ENCODE measurements around the gene GGACT. TPM values are rescaled to one million over a fixed set of nuclear protein-coding genes. Genes with fewer than 3 reads are reported as not detected.

Gene GGACT
- polyA plus RNA-seq, 1 donor from 2014 or later: 5.8 TPM

DNA sequence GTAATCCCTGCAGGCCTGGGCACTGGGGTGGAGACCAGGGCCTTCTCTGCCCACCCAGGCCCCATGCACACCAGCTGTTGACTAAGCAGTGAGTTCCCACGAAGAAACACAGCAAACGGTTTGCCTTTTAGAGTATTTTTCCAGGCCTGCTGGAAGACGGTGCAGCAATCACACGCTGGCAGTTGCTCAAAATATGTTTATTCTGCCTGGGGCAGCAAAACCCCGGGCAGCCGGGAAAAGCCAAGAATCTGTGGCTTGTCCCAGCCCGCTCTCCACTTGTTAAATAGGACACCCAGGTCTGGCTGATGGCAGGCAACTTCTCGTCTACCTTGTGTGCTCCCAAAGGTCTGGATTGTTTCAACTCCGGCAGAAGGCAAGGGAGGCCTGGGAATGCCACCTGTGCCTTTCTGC is 40.8 kb downstream of the GGACT start:
- Mint-ChIP-seq H3K27me3 (no peaks in the 10 kb centered on the region), H3K36me3 (peaks cover 3% of the 10 kb centered on the region), H3K4me3 (no peak overlapping the region), H3K4me1 (peaks cover 1 to 5% (median 2%) of the 10 kb centered on the region in 3 donors), H3K9me3 (no peaks in the 10 kb centered on the region), H3K27ac (no peak overlapping the region)

DNA sequence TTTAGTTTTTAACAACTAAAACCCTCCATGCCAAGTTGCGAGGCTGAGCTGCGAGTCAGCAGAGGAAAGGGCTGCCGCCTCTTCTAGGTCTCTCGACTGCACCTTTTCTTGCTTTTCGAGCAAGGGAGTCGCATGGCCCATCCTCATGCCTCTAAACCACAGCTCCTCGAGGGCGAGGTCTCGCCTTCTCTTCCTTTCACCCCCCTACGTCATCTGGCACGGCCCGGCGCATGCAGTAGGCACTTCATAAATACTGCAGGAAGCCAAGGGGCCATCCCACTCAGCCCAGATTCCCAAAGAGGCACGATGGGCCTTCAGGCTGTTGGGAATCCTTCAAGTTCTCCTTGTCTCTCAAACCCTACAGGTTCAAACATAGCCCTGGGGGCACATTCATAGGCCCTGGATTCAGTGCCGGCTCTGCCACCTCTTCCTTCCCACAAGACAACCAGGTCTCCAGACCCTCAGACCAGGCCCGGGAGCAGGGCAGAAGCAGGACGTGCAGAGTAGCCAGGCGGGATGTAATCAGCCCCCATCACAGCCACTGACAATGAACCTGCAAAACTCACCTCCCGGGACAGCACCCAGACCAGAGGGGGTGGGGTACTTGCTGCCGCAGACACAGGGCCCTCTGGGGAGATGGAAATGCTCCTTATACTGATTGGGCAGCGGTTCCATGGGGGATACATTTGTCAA is 41.7 kb downstream of the GGACT start:
- Mint-ChIP-seq H3K4me3 (no peak overlapping the region), H3K4me1 (peaks cover 4 to 6% (median 5%) of the 10 kb centered on the region in 3 donors)

DNA sequence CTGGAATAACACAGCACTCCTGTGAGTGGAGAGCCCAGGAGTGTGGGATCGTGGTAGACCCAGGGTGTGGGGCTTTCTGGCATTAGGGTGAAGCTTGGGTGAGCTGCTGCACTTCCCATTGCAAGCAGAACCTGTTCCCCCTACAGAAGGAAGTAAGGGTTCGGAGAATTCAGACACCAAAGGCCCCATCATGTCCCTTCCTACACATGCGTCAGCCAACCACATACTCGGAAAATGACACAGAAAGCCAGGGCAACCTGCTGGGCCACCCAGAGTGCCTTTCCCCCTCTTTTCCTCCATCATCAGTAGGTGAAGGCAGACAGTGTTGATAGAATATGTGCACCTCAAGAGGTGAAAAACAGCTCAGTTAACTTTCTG is 42.9 kb downstream of the GGACT start:
- Mint-ChIP-seq H3K4me3 (no peak overlapping the region), H3K9me3 (no peaks in the 10 kb centered on the region), H3K4me1 (peaks cover 4 to 6% (median 5%) of the 10 kb centered on the region in 3 donors), H3K27me3 (no peaks in the 10 kb centered on the region), H3K36me3 (peaks cover 5% of the 10 kb centered on the region), H3K27ac (no peak overlapping the region)

More for the DNA sequence above, 41.7 kb downstream of the GGACT start:
- Mint-ChIP-seq H3K27me3 (no peaks in the 10 kb centered on the region), H3K9me3 (no peaks in the 10 kb centered on the region), H3K27ac (no peak overlapping the region), H3K36me3 (peaks cover 3% of the 10 kb centered on the region)

DNA sequence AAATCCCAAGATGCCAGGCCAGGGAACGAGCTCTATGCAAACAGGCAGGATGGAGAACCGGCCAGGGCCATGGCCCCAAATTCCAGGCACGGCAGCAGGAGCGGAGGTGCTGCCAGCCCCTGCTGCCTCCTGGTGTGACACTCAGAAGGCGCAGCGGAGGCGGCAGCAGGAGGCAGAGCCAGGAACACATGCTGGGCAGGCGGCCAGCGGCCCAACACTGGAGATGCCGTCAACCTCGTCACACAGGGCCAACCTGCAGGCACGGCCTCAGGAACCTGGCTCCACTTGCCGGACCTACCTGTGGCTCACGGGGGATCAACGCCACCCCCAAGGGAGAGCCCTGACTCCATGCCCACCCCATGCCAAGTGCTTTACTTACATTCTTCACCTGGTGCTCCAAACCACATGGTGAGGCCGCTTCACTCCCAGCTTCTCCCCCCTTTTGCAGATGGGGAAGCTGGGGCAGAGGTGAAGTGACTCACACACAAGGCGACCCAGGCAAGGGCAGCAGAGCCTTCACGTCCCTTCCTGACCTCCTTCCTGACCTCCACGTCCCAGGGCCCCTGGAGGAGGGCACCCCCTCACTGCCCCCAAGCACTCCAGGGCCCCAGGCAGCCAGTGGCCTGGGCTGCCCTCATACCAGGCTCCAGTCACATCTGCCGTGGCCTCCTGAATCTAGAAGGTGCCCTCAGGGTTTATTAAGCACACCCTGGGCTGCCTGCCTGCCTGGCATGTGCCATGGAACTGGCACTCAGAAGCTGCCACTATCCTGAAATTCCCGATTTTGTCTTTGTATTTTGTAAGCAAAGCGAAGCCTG is 43.5 kb downstream of the GGACT start:
- Mint-ChIP-seq H3K4me1 (peaks cover 4 to 6% (median 5%) of the 10 kb centered on the region in 3 donors), H3K27ac (no peak overlapping the region), H3K9me3 (no peaks in the 10 kb centered on the region)

DNA sequence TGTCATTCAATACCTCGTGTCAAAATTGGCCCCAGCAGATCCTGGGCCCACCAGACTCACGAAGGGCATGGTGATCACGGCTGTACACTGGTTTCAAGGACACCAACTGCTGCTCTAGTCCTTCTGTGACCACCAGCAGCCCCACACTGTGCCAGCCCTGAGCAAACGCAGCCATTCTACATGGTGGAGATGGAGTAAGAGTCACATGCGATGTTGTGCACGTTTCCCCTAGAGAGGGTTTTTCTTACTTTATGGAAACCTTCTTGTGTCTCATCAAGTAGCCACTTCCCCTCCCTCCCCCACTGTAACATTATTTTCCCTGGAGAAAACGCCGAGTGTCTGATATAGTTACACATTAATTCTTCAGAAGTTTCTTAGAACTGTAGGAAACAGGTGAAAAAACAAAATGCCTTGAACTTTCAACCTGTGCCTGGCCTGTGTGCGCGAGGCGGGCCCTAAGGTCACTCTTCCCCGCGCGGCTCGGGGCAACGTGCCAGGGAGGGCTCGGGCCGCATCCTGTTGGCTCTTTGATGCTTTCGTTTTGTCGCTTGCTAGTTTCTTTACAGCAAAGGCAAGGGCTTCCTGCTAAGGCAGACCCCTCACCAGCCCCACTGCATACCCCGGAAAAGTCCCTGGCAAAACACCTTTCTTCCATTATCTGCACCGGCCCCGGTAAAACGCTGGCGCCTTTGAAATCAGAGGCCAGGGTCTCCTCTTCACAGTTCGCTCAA is 44.6 kb downstream of the GGACT start:
- Mint-ChIP-seq H3K4me1 (peaks cover 4 to 6% (median 5%) of the 10 kb centered on the region in 3 donors), H3K27ac (peak overlapping the region in 1 of 3 donors; percentile 3), H3K4me3 (no peak overlapping the region), H3K36me3 (peaks cover 5% of the 10 kb centered on the region), H3K9me3 (no peaks in the 10 kb centered on the region), H3K27me3 (no peaks in the 10 kb centered on the region)

More for the DNA sequence above, 43.5 kb downstream of the GGACT start:
- H3K36me3 Mint-ChIP-seq: peaks cover 5% of the 10 kb centered on the region
- H3K4me3 Mint-ChIP-seq: no peak overlapping the region
- no peaks in the 10 kb centered on the region for H3K27me3 Mint-ChIP-seq

DNA sequence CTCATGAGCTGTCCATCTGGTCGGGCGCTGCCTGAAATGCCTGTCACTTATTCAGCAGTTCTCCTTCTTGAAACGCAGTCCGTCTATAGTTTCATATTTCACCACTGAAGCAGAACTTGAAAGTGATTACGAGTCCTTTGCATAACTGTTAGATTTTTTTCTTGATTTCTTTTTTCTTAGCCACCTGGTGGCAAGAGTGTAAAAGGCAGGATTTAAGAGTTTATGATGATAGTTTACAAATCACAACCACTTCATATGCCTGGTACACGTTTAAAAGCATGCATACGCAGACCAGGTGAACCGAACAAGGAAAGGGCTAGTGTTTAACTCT is 45.8 kb downstream of the GGACT start:
- no peaks in the 10 kb centered on the region for H3K27me3 Mint-ChIP-seq
- peak overlapping the region in 1 of 4 donors; percentile 1 for H3K4me3 Mint-ChIP-seq
- H3K9me3 Mint-ChIP-seq: no peaks in the 10 kb centered on the region
- no peak overlapping the region for H3K27ac Mint-ChIP-seq
- H3K36me3 Mint-ChIP-seq: peaks cover 5% of the 10 kb centered on the region
- H3K4me1 Mint-ChIP-seq: peaks cover 4 to 6% (median 5%) of the 10 kb centered on the region in 3 donors

DNA sequence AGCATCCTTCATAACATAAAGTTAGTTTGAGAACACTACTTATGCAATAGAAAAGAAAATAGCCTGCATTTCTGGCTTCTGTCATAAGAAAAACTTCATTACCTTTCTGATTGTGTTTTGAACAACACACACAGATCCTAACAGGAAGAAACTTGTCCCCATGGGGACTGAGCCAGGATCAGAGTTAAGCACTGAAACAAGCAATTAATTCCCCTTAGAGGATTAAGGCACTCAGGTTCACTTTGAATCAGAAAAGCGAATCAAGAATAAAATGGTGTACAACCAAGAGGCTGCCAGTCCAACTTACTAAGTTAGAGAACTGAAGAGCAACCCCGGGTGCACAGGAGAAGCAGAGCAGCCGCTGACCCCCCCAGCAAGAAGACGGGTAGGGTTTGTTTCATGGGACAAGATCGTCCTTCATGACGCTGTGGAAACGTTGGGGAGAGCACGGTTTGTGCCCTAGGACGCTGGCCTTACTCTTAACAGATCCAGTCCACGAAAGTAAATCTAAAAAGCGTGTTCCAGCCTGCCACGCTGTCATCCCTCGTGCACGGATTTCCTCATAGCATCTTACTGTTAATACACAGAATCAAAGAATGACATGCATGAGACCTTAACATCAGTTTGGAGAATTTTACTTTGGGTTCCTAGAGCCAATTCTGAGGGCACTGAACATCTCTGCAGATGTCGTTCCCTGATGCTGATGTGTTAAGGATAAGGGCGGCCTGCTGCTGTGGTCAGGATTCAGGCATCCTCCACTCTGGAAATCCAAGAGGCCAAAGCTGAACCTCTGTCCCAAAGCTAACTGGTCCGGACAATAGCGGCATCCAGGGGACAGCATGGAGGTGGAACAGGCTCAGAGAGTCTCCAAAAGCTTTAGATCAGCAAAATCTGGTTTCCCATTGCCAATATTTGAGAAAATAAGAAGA is 46.4 kb downstream of the GGACT start:
- no peaks in the 10 kb centered on the region for H3K27me3 Mint-ChIP-seq
- H3K4me1 Mint-ChIP-seq: peaks cover 4 to 6% (median 5%) of the 10 kb centered on the region in 3 donors
- H3K4me3 Mint-ChIP-seq: no peak overlapping the region
- H3K9me3 Mint-ChIP-seq: no peaks in the 10 kb centered on the region
- H3K36me3 Mint-ChIP-seq: peaks cover 3% of the 10 kb centered on the region
- H3K27ac Mint-ChIP-seq: no peak overlapping the region

DNA sequence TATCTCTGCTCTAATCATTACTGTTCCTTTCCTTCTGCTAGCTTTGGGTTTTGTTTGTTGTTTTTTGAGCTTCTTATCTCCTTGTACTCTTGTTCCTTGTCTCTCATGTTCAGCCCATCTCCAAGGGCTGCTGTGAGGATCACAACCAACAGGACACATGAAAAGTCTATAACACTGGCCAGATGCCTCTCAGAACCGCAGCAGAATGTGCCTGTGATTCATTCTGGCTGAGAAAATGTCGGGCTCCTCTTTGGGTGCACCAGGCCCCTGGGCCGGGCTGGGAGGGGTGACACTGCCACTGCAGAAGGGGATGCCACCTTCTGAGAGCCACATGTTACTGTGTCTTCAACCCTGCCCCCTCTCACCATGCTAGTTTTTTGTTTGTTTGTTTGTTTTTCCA is 48.0 kb downstream of the GGACT start:
- H3K4me1 Mint-ChIP-seq: peaks cover 4 to 6% (median 5%) of the 10 kb centered on the region in 3 donors
- peaks cover 4% of the 10 kb centered on the region for H3K36me3 Mint-ChIP-seq
- no peaks in the 10 kb centered on the region for H3K27me3 Mint-ChIP-seq
- peak overlapping the region in 1 of 3 donors; percentile 73 for H3K27ac Mint-ChIP-seq
- no peak overlapping the region for H3K4me3 Mint-ChIP-seq
- H3K9me3 Mint-ChIP-seq: no peaks in the 10 kb centered on the region

DNA sequence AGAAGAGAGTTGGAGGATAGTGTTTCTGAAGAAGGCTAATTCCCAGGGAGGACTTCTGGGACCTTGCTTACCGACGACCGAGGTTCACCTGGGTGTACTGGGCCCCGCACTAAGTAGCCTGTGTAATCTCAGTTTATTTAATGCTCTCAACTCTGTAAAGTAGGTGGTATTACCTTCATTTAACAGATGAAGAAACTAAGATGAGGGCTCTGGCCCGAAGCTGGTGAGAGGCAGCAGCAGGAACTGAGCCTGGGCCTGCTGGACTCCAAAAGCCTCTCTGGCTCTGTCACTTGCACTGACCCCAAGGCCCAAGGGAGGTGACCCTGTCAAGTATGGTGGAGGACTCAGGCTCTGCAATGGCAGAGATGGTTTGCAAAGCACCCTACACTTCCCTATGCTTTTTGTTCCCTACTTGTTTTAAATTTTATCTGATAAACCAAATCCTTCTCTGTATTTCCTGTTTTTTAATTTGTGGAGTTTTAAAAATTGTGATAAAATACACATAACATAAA is 50.6 kb downstream of the GGACT start:
- no peak overlapping the region for H3K4me3 Mint-ChIP-seq
- H3K9me3 Mint-ChIP-seq: no peaks in the 10 kb centered on the region
- no peak overlapping the region for H3K27ac Mint-ChIP-seq

DNA sequence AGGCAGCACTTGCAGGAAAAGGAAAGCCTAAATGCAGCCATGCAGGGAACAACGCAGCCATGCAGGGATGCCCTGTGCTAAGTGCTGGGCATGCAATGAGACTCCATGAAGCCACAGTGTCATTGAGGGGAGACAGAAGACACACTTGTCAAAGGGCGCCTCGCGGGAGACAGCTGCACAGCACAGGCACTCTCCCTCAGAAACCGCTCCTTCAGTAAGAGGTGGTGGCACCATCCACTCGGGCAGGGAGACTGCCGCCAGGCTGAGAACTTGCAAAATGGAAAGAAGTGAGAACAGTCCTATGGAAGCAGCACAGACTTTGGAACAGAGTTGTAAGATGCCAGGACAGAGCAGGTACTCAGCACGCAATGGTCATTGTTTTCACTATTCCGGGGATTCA is 51.1 kb downstream of the GGACT start:
- H3K36me3 Mint-ChIP-seq: peaks cover 4% of the 10 kb centered on the region
- no peaks in the 10 kb centered on the region for H3K4me1 Mint-ChIP-seq
- no peak overlapping the region for H3K27ac Mint-ChIP-seq
- H3K9me3 Mint-ChIP-seq: no peaks in the 10 kb centered on the region
- H3K4me3 Mint-ChIP-seq: no peak overlapping the region
- H3K27me3 Mint-ChIP-seq: no peaks in the 10 kb centered on the region

More for the DNA sequence above, 50.6 kb downstream of the GGACT start:
- Mint-ChIP-seq H3K36me3 (peaks cover 4% of the 10 kb centered on the region), H3K4me1 (peaks cover 2 to 5% (median 4%) of the 10 kb centered on the region in 3 donors), H3K27me3 (no peaks in the 10 kb centered on the region)

DNA sequence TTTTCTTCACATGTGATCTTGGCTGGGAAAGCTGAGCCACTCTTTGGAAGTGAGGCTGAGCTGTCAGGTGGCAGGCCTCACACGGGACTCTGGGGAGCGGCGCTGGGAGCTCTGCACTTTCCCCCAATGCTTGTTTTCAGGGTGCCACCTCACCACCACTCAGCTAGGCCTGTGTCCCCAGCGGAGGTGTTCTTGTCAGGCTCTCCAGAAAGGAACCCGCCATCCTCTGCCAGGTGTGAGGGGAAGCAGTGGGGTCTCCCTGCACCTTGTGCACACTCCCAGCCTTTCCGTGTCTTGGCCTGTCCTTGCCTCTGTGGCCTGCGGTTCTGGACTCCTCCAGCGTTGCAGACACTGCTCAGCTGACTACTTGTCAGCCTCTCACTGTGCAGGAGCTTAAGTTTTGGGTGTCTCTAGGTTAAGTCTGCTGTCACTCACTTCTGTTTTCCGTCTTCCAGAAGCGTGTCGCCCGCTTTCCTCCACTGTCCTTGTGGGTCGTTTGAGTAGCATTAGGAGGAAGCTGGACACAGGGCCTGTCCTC is 51.9 kb downstream of the GGACT start:
- Mint-ChIP-seq H3K36me3 (peaks cover 4% of the 10 kb centered on the region), H3K9me3 (no peaks in the 10 kb centered on the region), H3K27me3 (no peaks in the 10 kb centered on the region), H3K27ac (no peak overlapping the region), H3K4me3 (no peak overlapping the region), H3K4me1 (no peaks in the 10 kb centered on the region)

DNA sequence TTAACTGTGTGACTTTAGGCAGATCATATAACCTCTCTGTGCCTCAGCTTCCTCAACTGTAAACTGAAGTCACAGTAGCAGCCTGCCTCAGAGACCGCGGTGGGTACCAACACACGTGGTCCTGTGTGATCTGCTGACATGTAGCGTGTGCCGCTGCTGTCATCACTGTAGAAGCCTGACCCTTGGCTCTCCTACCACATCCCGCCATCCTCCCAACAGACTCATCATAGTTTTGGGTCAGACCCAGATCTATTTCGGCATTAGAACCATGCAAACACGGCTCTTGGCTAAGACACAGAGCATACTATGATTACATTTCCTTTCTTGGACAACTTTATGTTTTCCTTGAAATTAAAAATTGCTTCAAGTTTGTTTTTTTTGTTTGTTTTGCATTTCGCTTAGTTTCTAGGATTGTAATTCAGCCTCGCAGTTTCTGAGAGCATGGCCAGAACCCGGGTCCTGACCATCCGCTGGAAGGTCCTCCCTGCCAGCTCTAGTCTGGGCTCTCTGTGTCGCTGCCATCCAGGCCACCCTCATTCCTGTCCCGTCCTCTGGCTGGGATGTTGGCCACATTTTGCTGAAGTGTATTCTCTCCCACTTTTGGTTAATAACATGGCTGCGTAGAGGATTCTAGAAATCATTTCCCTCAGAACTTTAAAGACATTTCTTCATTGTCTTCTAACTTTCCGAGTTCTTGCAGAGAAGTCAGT is 53.0 kb downstream of the GGACT start:
- Mint-ChIP-seq H3K9me3 (no peaks in the 10 kb centered on the region), H3K27me3 (no peaks in the 10 kb centered on the region), H3K4me3 (no peak overlapping the region), H3K36me3 (peaks cover 6% of the 10 kb centered on the region), H3K27ac (no peak overlapping the region), H3K4me1 (no peaks in the 10 kb centered on the region)

DNA sequence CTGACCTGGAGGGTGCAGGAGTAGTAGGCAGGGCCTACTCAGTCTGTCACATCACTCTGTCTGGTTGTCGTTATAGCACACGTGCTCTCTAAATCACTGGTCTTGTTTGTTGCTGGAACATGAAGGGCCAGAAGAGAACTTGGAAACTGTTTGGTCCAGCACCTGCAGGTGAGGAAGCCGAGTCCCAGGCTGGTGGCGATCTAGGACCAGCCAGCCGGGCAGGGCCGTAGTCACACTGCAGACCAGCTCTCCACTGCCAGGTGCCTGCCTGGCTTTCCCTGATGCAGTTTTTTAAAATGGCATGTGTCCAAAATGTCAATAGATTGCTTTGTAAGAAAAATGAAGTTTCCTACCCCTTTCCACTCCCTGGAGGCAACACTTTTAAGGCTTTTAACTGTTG is 53.7 kb downstream of the GGACT start:
- Mint-ChIP-seq H3K27me3 (no peaks in the 10 kb centered on the region), H3K9me3 (no peaks in the 10 kb centered on the region), H3K36me3 (peaks cover 6% of the 10 kb centered on the region), H3K27ac (no peak overlapping the region), H3K4me1 (no peaks in the 10 kb centered on the region), H3K4me3 (no peak overlapping the region)

All from IgD-negative memory B cell (primary cell).